ENCODE measurements around the gene TESK2.
"Not testable (repeated sequence)": the region's sequence is repeated elsewhere in the genome, so short reads cannot be mapped to it uniquely, and the experiment has no call there.

TESK2 gene

DNA sequence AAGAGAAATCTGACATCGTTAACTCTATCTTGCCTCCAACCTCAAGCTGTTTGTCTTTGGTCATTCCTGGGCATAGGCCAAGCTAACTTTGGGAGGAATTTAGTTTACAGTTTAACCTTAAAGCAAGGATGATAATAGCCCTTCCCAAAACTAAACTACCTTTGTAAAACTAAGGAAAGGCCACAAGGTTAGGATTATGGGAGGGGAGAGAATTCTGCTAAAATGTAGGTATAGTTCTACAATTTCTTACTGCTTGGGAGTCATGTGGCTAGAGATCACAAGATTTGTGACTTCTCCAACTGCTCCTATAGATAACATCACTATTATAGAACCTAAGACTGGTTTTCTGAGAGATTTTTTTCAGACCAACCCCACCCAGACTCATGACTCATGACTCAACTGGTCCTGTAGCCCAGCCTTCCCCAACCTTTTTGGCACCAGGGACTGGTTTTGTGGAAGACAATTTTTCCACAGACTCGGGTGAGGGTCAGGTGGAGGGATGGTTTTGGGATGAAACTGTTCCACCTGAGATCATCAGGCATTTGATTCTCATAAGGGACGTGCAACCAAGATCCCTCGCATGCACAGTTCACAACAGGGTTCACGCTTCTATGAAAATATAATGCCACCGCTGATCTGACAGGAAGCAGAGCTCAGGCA lies 80.0 kb downstream of the TESK2 start:
- no peak for DNase-seq

- peak; percentile 79 for DNase-seq
Observed at GRCh38 chr1:45409276-45409675, 81.7 kb downstream of the TESK2 start.

DNA sequence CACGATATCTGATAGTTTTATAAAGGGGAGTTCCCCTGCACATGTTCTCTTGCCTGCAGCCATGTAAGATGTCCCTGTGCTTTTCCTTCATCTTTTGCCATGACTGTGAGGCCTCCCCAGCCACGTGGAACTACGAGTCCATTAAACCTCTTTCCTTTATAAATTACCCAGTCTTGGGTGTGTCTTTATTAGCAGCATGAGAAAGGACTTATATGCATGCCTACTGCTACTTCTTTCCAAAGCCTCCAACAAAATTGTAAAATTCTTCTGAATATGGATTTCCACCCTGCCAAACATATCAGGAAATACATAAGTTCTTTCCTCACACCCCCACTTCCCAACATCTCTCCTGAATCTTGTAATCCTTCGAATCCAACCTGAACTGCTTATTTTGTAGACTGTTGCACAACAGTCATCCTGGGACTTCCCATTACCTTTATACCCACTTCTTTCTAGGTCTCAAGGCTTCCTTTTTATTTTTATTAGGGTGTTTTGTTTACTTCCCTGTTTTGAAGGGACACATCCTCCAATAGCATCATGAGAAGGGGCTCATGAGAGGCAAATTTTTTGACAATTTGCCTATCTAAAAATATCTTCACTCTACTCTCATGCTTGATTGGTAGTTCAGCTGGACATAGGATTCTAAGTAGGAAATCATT lies 83.2 kb downstream of the TESK2 start:
- DNase-seq, result no peak

GRCh38 chr1:45405636-45406035 lies 85.3 kb downstream of the TESK2 start:
- DNase-seq, result no peak

GRCh38 chr1:45403718-45404117 lies 87.2 kb downstream of the TESK2 start:
- no peak for DNase-seq

GRCh38 chr1:45403298-45403697 lies 87.7 kb downstream of the TESK2 start:
- no peak for DNase-seq

DNA sequence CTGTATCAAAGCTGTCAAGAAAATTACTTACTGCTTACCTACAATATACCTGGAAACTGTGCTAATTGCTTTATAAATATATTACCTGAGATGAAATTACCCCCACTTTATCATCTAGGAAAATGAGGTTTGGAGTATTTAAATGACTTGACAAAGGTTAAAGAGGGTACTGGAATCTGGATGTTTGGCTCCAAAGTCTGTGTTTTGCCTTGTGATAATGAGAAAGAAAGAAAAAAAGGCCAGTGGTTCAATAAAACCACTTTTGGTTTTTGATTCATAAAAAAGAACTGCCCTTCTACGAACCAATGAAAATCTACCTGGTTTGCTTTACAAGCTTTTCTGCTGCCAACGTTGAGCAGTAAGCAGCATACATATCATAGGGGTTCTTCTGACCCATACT lies 89.4 kb downstream of the TESK2 start:
- DNase-seq, result no peak

DNA sequence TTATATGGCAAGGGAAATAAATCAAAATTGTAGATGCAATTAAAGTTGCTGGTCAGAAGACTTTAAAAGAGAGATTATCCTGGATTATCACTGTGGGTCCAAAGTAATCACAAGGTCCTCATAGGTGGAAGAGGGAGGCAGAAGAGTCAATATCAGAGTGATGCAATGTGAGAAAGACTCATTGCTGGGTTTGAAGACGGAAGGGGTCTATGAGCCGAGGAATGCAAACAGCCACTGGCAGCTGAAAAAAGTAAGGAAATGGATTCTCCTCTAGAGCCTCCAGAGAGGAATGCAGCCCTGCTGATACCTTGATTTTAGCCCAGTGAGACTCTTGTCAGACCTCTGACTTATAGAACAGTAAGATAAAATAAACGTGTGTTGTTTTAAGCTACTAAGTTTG lies 90.9 kb downstream of the TESK2 start:
- no peak for DNase-seq

DNA sequence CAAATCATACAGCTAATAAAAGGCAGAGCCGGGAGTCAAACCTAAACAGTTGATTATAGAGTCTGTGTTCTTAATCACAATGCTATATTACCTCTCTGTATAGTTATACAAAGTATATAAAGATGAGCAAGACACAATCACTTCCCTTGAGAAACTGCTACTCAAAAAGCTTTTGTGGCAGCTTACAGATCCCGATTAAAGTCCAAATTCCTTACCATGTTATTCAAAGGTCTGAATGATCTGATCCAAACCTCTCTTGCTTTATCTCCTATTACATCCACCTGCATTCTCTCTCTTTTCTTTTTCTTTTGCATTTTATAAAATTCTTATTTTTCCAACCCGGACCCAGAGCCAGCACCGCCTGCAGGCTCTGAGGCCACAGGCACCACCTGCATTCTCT lies 93.7 kb downstream of the TESK2 start:
- no peak for DNase-seq

DNA sequence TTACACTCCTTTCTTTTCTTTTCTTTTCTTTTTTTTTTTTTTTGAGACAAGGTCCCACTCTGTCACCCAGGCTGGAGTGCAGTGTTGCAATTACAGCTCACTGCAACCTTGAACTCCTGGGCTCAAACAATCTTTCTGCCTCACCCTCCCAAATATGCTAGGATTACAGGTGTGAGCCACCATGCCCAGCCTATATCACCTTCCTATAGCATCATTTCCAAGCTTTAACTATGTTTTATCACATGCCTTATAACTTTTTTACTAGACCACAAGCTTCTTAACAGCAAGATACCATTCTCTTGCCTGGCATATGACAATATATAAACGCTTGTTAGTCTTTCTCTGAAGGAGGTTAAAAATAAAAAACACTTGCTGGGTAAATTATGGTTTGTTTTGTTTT lies 95.4 kb downstream of the TESK2 start:
- DNase-seq, result no peak

DNA sequence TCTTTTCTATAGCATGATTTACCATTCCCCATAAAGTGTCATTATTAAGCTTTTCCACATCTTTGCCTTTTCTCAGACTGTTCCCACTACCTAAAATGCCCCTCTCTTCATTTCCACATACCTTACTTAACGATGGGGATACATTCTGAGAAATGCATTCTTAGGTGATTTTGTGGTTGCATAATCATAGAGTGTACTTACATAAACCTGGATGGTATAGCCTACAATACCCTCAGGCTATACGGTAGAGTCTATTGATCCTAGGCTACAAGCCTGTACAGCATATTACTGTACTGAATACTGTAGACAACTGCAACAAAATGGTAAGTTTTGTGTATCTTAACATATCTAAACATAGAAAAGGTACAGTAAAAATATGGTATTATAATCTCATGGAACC lies 95.9 kb downstream of the TESK2 start:
- DNase-seq, result no peak

- DNase-seq, result peak; percentile 60
Observed at GRCh38 chr1:45394342-45394741, 96.6 kb downstream of the TESK2 start.

DNA sequence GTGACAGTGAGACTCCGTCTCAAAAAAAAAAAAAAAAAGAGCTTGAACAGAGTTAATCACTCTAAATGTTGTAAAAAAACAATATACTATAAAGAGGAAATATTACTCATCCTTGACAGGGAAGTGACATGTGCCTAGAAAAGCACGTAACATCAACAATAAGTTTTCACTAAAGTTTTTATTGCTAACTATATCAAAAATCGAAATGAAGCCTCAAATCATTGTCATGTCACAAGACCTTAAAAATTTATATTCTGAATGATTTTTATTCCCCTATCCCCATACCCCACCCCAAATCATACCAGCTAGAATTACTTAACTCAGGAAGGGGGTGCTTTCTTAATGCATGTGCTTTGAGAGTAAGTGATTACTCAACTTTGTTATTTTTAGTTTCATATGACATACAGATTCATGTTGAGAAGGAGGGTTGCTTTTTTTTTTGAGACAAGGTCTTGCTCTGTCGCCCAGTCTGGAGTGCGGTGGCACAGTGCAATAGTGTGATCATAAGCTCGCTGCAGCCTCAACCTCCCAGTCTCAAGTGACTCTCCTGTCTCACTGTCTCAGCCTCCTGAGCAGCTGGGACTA lies 97.2 kb downstream of the TESK2 start:
- DNase-seq, result peak; percentile 95

- no peak for DNase-seq
Observed at GRCh38 chr1:45386219-45386618, 104.7 kb downstream of the TESK2 start.

DNA sequence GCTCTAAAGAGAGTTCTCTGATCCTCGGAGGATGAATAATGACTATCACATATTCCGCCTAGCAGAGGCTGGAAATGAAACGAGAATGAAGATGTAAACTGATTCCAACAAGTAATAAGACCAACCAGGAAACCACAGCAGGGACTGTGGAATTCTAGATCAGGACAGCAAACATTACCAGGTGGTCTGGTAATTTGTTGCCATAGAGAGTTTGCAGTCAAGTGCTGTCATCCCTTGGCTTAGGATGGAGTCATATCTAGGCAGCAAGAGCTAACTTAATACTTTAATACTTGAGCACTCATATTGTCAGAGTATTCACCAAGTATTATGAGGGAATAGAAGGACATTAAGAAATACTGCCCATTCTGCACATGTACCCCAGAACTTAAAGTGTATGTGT lies 105.7 kb downstream of the TESK2 start:
- no peak for DNase-seq

GRCh38 chr1:45384213-45384612 lies 106.8 kb downstream of the TESK2 start:
- DNase-seq, result not testable (repeated sequence)

DNA sequence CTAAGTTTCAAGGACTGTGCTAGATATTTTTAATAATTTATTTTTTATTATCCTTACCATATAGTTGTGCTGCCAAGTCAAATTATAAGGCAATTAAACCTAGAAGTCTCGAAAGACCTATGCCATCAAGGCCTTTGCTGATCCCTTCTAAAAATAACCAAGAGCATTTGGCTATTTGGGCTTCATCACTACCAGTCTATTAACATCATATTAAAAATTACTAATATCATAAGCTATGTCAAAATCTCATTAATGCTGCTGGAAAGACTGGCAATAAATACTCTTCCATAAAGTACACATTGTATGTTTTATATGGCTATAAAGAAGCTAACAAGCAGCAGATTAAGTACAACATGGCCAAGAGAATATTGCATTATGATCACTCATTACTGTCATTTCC lies 107.8 kb downstream of the TESK2 start:
- no peak for DNase-seq

GRCh38 chr1:45381243-45381642 lies 109.7 kb downstream of the TESK2 start:
- no peak for DNase-seq

- DNase-seq, result no peak
Observed at GRCh38 chr1:45380730-45381129, 110.2 kb downstream of the TESK2 start.

- no peak for DNase-seq
Observed at GRCh38 chr1:45380125-45380524, 110.8 kb downstream of the TESK2 start.

- no peak for DNase-seq
Observed at GRCh38 chr1:45379524-45379923, 111.4 kb downstream of the TESK2 start.

- no peak for DNase-seq
Observed at GRCh38 chr1:45378184-45378583, 112.8 kb downstream of the TESK2 start.

DNA sequence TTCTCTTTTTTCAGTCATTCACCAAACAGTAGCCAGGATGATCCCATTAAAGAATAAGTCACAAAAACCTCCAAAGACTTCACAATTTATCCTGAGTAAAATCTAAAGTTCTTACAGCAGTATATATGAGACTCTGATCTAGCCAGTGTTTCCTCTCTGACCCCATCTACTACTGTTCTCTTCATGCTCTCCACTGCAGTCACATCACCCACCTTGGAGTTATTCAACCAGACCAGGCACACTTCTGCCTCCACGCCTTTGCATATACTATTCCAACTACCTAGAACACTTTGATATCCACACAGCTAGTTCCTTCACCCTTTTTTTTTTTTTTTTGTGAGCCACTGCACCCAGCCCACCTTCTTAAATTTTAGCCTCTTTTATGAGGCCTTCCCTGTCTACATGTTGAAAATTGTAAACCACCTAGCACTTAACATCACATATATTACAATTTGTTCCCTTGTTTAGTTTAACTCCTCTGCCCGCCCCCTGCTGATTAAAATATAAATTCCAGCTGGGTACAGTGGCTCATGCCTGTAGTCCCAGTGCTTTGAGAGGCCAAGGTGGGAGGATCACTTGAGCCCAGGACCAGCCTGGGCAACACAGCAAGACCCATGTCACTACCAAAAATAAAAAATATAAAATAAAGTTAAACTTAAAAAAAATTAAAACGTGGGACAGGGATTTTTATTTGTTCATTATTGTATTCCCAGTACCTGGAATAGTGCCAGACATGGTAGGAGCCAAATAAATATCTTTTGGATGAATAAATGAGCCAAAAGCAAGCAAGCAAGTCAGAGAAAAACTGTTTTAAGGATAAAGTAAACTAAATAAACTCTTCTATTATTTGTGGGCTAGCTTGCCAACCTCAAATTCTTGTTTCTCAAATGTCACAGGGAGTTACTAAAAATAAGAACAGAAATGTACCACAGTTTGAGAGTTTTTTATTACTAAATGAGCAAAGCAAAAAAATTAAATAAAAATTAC lies 115.6 kb downstream of the TESK2 start:
- DNase-seq, result no peak

Data from MV-4-11 (cell line).